Peyer's patch (tissue), 4 donors: ENCODE data around the gene CACNA2D3.

Experiments used
- POLR2A ChIP-seq, 2 donors: fragments of 450-650 bp; IDR thresholded peaks; one replicate each; pipeline ENCODE4 v1.5.1; 2017; ENCODE audit warnings: antibody characterized with exemption in 2 of 2, mild to moderate bottlenecking in 2 of 2, moderate library complexity in 2 of 2
- TF ChIP-seq, protein P1 (sequence below), 6 experiments: fragments of 450-650 bp in 4 of 6; fragments of 200-600 bp in 2 of 6; sonication (generic) in 1 of 6; IDR thresholded peaks; one replicate each; pipeline ENCODE4 v1.5.1; 2017 to 2019; ENCODE audit warnings: antibody characterized with exemption in 6 of 6, mild to moderate bottlenecking in 3 of 6, moderate library complexity in 1 of 6

DNA sequence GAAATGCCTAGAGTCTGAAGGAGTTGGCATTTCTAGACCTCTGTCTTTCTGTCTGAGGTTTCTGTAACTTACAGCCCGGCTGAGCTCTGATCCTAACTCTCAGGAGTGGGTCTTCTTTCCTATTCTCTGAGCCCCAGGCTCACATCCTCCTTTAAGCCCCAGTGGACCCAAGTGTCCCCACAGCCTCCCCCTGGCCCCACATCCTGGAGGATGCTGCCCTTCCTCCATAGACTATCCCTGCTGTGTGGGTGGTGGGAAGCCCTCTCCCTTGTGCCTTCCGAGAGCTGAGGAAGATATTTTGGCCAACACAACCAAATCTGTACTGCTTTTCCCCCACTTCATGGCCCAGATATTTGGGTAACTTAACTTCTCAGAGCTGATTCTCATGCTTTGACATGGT lies 654.2 kb downstream of the CACNA2D3 start:
- no peak for TF ChIP-seq POLR2A (IDR thresholded peaks at IDR 0.05)
- TF ChIP-seq, protein P1, sequence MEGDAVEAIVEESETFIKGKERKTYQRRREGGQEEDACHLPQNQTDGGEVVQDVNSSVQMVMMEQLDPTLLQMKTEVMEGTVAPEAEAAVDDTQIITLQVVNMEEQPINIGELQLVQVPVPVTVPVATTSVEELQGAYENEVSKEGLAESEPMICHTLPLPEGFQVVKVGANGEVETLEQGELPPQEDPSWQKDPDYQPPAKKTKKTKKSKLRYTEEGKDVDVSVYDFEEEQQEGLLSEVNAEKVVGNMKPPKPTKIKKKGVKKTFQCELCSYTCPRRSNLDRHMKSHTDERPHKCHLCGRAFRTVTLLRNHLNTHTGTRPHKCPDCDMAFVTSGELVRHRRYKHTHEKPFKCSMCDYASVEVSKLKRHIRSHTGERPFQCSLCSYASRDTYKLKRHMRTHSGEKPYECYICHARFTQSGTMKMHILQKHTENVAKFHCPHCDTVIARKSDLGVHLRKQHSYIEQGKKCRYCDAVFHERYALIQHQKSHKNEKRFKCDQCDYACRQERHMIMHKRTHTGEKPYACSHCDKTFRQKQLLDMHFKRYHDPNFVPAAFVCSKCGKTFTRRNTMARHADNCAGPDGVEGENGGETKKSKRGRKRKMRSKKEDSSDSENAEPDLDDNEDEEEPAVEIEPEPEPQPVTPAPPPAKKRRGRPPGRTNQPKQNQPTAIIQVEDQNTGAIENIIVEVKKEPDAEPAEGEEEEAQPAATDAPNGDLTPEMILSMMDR (IDR thresholded peaks at IDR 0.05) = no peak
